Globus pallidus (tissue), 1 donor: ENCODE measurements around the gene PTEN.

ENCODE experiments used
- DNase-seq: peaks from one replicate; pipeline ENCODE4 v3.0.0-alpha.2; 2015; ENCODE audit warnings: low spot score

Gene PTEN

GRCh38 chr10:87920538-87920937 is 57.1 kb downstream of the PTEN start:
- DNase-seq, result no peak

- no peak for DNase-seq
Observed at GRCh38 chr10:87921931-87922688, 58.7 kb downstream of the PTEN start.

- DNase-seq, result no peak
Observed at GRCh38 chr10:87923233-87923632, 59.8 kb downstream of the PTEN start.

GRCh38 chr10:87925570-87925969 is 62.1 kb downstream of the PTEN start:
- DNase-seq, result no peak

GRCh38 chr10:87927091-87927490 is 63.7 kb downstream of the PTEN start:
- DNase-seq, result no peak

GRCh38 chr10:87928996-87929395 is 65.6 kb downstream of the PTEN start:
- DNase-seq, result no peak

GRCh38 chr10:87930141-87930540 is 66.7 kb downstream of the PTEN start:
- DNase-seq, result no peak

- no peak for DNase-seq
Observed at GRCh38 chr10:87930934-87931835, 67.8 kb downstream of the PTEN start.

- DNase-seq, result no peak
Observed at GRCh38 chr10:87931836-87932230, 68.4 kb downstream of the PTEN start.

- DNase-seq, result no peak
Observed at GRCh38 chr10:87935290-87936141, 72.1 kb downstream of the PTEN start.

- no peak for DNase-seq
Observed at GRCh38 chr10:87940210-87940609, 76.8 kb downstream of the PTEN start.

- no peak for DNase-seq
Observed at GRCh38 chr10:87942884-87943527, 79.6 kb downstream of the PTEN start.

- no peak for DNase-seq
Observed at GRCh38 chr10:87945984-87946383, 82.6 kb downstream of the PTEN start.

GRCh38 chr10:87952612-87953011 is 89.2 kb downstream of the PTEN start:
- no peak for DNase-seq

GRCh38 chr10:87956055-87956454 is 92.6 kb downstream of the PTEN start:
- DNase-seq, result no peak

GRCh38 chr10:87957702-87958101 is 94.3 kb downstream of the PTEN start:
- DNase-seq, result no peak

GRCh38 chr10:87960230-87960629 is 96.8 kb downstream of the PTEN start:
- no peak for DNase-seq

- DNase-seq, result no peak
Observed at GRCh38 chr10:87961314-87961713, 97.9 kb downstream of the PTEN start.

- no peak for DNase-seq
Observed at GRCh38 chr10:87966459-87966858, 103.0 kb downstream of the PTEN start.

- no peak for DNase-seq
Observed at GRCh38 chr10:87973635-87974034, 110.2 kb downstream of the PTEN start.

GRCh38 chr10:87974130-87974529 is 110.7 kb downstream of the PTEN start:
- DNase-seq, result no peak

GRCh38 chr10:87974769-87975168 is 111.3 kb downstream of the PTEN start:
- no peak for DNase-seq
